Rectal smooth muscle tissue (tissue), 1 donor: ENCODE data around the gene CPNE6.

Experiments used
- H3K27ac ChIP-seq: one replicate; pipeline ENCODE4 v1.7.0; 2013; ENCODE audit warnings: low read depth, low read length, inconsistent platforms
- H3K27me3 ChIP-seq: one replicate; pipeline ENCODE4 v1.7.0; 2013; ENCODE audit warnings: low read length; ENCODE audit not compliant: control insufficient read depth, insufficient read depth
- H3K36me3 ChIP-seq: one replicate; pipeline ENCODE4 v1.7.0; 2013; ENCODE audit warnings: low read length; ENCODE audit not compliant: control insufficient read depth, insufficient read depth
- H3K4me1 ChIP-seq: one replicate; pipeline ENCODE4 v1.7.0; 2013; ENCODE audit warnings: low read length; ENCODE audit not compliant: control insufficient read depth, insufficient read depth
- H3K4me3 ChIP-seq: one replicate; pipeline ENCODE4 v1.7.0; 2013; ENCODE audit warnings: low read length
- H3K9ac ChIP-seq: one replicate; pipeline ENCODE4 v1.7.0; 2013; ENCODE audit warnings: low read length

Gene CPNE6

GRCh38 chr14:24087004-24087403, 15.6 kb downstream of the CPNE6 start:
- Histone ChIP-seq H3K4me1 (no peaks in the 10 kb centered on the region), H3K27me3 (no peaks in the 10 kb centered on the region), H3K27ac (no peak overlapping the region), H3K36me3 (no peaks in the 10 kb centered on the region), H3K9ac (no peak overlapping the region), H3K4me3 (no peak overlapping the region)

- H3K4me1 ChIP-seq: no peaks in the 10 kb centered on the region
- no peak overlapping the region for H3K27ac ChIP-seq
- H3K27me3 ChIP-seq: no peaks in the 10 kb centered on the region
- H3K4me3 ChIP-seq: no peak overlapping the region
- no peak overlapping the region for H3K9ac ChIP-seq
- H3K36me3 ChIP-seq: no peaks in the 10 kb centered on the region
Observed at GRCh38 chr14:24088095-24088494, 16.7 kb downstream of the CPNE6 start.

GRCh38 chr14:24089890-24090289, 18.5 kb downstream of the CPNE6 start:
- Histone ChIP-seq H3K27ac (no peak overlapping the region), H3K4me1 (peaks cover 3% of the 10 kb centered on the region), H3K36me3 (no peaks in the 10 kb centered on the region), H3K4me3 (no peak overlapping the region), H3K27me3 (no peaks in the 10 kb centered on the region), H3K9ac (no peak overlapping the region)

DNA sequence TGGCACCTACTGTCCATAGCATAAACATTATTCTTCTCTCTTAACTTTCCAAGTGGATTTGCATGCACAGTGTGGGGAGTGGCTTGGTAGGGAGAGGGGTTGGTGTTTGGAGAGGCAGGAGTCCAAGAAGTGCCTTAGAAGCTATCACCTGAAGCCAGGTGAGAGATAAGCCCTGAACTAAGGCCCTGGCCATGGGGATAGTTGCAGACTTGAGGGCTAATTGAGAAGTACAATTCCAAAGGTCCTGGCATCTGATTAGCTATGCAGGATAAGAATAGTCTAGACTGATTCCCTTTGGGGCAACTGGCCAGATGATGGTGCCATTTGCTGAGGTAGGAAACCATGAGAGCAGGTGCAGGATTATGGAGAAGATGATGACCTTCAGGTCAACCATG, 20.7 kb downstream of the CPNE6 start:
- no peak overlapping the region for H3K4me3 ChIP-seq
- no peak overlapping the region for H3K27ac ChIP-seq
- no peak overlapping the region for H3K9ac ChIP-seq
- H3K4me1 ChIP-seq: peaks cover 3% of the 10 kb centered on the region
- no peaks in the 10 kb centered on the region for H3K36me3 ChIP-seq
- no peaks in the 10 kb centered on the region for H3K27me3 ChIP-seq

GRCh38 chr14:24092505-24093206, 21.3 kb downstream of the CPNE6 start:
- H3K36me3 ChIP-seq: no peaks in the 10 kb centered on the region
- peaks cover 3% of the 10 kb centered on the region for H3K4me1 ChIP-seq
- no peak overlapping the region for H3K4me3 ChIP-seq
- no peak overlapping the region for H3K27ac ChIP-seq
- no peak overlapping the region for H3K9ac ChIP-seq
- no peaks in the 10 kb centered on the region for H3K27me3 ChIP-seq

GRCh38 chr14:24093207-24093900, 22.0 kb downstream of the CPNE6 start:
- Histone ChIP-seq H3K36me3 (no peaks in the 10 kb centered on the region), H3K9ac (no peak overlapping the region), H3K4me3 (peak overlapping the region; percentile 69), H3K4me1 (peaks cover 3% of the 10 kb centered on the region), H3K27ac (peak overlapping the region; percentile 86), H3K27me3 (no peaks in the 10 kb centered on the region)

GRCh38 chr14:24093901-24094840, 22.8 kb downstream of the CPNE6 start, which contains the start of gene PCK2:
TSS of gene PCK2 (plus strand) at chr14:24094311. CDS start at chr14:24094406, 95 bp downstream.
- no peaks in the 10 kb centered on the region for H3K27me3 ChIP-seq
- peak within 1 kb of the TSS; percentile 69 for H3K9ac ChIP-seq
- peak within 1 kb of the TSS; percentile 69 for H3K4me3 ChIP-seq
- H3K36me3 ChIP-seq: peaks cover under 1% of the 10 kb centered on the region
- peaks cover 3% of the 10 kb centered on the region for H3K4me1 ChIP-seq
- H3K27ac ChIP-seq: peak within 1 kb of the TSS; percentile 86

DNA sequence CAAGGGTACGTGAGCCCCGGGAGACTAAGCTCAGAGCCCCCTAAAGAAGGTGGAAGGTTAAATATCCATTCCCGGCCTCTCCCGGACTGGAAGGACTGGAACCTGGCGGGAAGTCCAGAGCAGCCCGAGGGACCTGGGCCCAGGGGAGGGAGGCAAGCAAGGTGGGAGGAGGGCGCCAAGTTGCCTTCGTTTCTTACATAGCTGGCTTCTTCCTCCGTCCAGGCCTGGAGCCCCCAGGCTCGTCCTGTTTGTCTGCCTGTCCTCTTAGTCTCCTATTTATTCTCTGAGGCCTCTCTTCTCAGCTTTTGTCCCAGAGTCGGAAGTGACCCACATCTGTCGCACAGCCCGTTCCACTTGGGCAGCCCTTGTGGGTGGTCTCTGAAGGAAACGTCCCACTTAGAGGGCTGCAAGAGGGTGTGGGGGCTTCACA, 23.5 kb downstream of the CPNE6 start:
- Histone ChIP-seq H3K27me3 (no peaks in the 10 kb centered on the region), H3K9ac (peak overlapping the region; percentile 69), H3K4me1 (peaks cover 3% of the 10 kb centered on the region), H3K27ac (peak overlapping the region; percentile 86), H3K4me3 (peak overlapping the region; percentile 69), H3K36me3 (peaks cover 5% of the 10 kb centered on the region)

- Histone ChIP-seq H3K27ac (no peak overlapping the region), H3K9ac (peak overlapping the region; percentile 69), H3K27me3 (no peaks in the 10 kb centered on the region), H3K36me3 (peaks cover 9% of the 10 kb centered on the region), H3K4me1 (peaks cover 3% of the 10 kb centered on the region), H3K4me3 (peak overlapping the region; percentile 69)
Observed at GRCh38 chr14:24095271-24096068, 24.1 kb downstream of the CPNE6 start.

DNA sequence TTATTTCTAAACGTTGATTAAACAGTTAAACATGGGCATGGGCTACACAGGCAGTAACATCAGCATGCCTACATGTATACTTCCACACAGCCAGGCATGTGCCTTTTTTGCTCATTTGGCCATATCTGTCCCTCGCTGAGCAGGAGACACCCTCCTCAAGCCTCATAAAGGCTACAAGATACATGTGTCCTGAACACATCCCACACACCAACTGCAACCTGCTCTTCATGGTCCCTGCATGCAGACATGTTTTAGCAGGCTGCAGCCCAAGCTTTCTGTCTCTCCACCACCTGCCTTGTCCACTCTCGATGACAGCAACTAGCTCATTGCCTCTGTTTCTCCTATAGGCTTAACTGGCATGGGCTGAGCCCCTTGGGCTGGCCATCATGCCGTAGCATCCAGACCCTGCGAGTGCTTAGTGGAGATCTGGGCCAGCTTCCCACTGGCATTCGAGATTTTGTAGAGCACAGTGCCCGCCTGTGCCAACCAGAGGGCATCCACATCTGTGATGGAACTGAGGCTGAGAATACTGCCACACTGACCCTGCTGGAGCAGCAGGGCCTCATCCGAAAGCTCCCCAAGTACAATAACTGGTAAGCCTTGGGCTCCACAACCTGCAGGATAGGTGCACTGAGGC, 25.3 kb downstream of the CPNE6 start:
- peaks cover 13% of the 10 kb centered on the region for H3K36me3 ChIP-seq
- no peak overlapping the region for H3K27ac ChIP-seq
- no peaks in the 10 kb centered on the region for H3K27me3 ChIP-seq
- peaks cover 3% of the 10 kb centered on the region for H3K4me1 ChIP-seq
- no peak overlapping the region for H3K4me3 ChIP-seq
- no peak overlapping the region for H3K9ac ChIP-seq

DNA sequence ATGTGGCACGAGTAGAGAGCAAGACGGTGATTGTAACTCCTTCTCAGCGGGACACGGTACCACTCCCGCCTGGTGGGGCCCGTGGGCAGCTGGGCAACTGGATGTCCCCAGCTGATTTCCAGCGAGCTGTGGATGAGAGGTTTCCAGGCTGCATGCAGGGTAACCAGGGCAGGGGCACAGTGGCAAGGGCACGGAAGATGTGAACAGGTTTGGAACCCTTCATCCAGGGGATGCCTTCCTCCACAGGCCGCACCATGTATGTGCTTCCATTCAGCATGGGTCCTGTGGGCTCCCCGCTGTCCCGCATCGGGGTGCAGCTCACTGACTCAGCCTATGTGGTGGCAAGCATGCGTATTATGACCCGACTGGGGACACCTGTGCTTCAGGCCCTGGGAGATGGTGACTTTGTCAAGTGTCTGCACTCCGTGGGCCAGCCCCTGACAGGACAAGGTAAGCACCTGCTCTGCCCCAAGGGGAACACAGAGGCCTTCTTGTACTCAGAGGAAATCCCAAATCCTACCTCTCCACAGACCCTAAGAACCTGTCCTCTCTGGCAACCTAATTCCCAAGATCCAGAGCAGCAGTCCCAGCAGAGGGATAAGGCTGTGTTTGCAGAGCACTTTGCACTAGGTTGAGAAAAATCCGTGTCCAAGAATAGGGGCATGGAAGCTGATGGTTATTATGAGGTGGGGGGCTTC, 27.0 kb downstream of the CPNE6 start:
- Histone ChIP-seq H3K36me3 (peaks cover 13% of the 10 kb centered on the region), H3K27me3 (no peaks in the 10 kb centered on the region), H3K9ac (no peak overlapping the region), H3K4me1 (peaks cover 3% of the 10 kb centered on the region), H3K4me3 (no peak overlapping the region), H3K27ac (no peak overlapping the region)
